Measurements from ENCODE around the gene PDCD4.
"Not testable (repeated sequence)": the region's sequence is repeated elsewhere in the genome, so short reads cannot be mapped to it uniquely, and the experiment has no call there.

PDCD4 gene

GRCh38 chr10:110858297-110858934, 13.3 kb upstream of the PDCD4 start:
- DNase-seq: no peak
- intact Hi-C loops (cut with DNase I): no loop called here

GRCh38 chr10:110859206-110859972, 12.3 kb upstream of the PDCD4 start:
- intact Hi-C loops (cut with DNase I): no loop called here
- DNase-seq: peak in 1 of 42 donors; percentile 35

- no peak for DNase-seq
- intact Hi-C loops (cut with DNase I): no loop called here
Observed at GRCh38 chr10:110859973-110860376, 11.8 kb upstream of the PDCD4 start.

- DNase-seq: no peak
- intact Hi-C loops (cut with DNase I): no loop called here
Observed at GRCh38 chr10:110860576-110861241, 11.0 kb upstream of the PDCD4 start.

GRCh38 chr10:110861476-110861875, 10.3 kb upstream of the PDCD4 start:
- DNase-seq: no peak
- intact Hi-C loops (cut with DNase I): no loop called here

GRCh38 chr10:110861930-110862649, 9.6 kb upstream of the PDCD4 start:
- intact Hi-C loops (cut with DNase I): no loop called here
- no peak for DNase-seq

- intact Hi-C loops (cut with DNase I): no loop called here
- DNase-seq: no peak
Observed at GRCh38 chr10:110862961-110863360, 8.8 kb upstream of the PDCD4 start.

GRCh38 chr10:110863361-110863760, 8.4 kb upstream of the PDCD4 start:
- intact Hi-C loops (cut with DNase I): no loop called here
- no peak for DNase-seq

GRCh38 chr10:110863956-110864355, 7.8 kb upstream of the PDCD4 start:
- intact Hi-C loops (cut with DNase I): no loop called here

GRCh38 chr10:110864662-110865140, 7.0 kb upstream of the PDCD4 start:
- intact Hi-C loops (cut with DNase I): no loop called here
- DNase-seq: no peak

More at GRCh38 chr10:110863956-110864355, 7.8 kb upstream of the PDCD4 start:
- DNase-seq: no peak

- no peak for DNase-seq
- intact Hi-C loops (cut with DNase I): no loop called here
Observed at GRCh38 chr10:110865186-110865808, 6.4 kb upstream of the PDCD4 start.

- DNase-seq: no peak
- intact Hi-C loops (cut with DNase I): no loop called here
Observed at GRCh38 chr10:110865809-110866482, 5.8 kb upstream of the PDCD4 start.

- DNase-seq; intact Hi-C loops (cut with DNase I): not testable (repeated sequence)
Observed at GRCh38 chr10:110867011-110867806, 4.5 kb upstream of the PDCD4 start.

- intact Hi-C loops (cut with DNase I): no loop called here
- no peak for DNase-seq
Observed at GRCh38 chr10:110867807-110868465, 3.8 kb upstream of the PDCD4 start.

GRCh38 chr10:110868981-110869380, 2.7 kb upstream of the PDCD4 start:
- intact Hi-C loops (cut with DNase I): no loop called here
- no peak for DNase-seq

- no peak for DNase-seq
- intact Hi-C loops (cut with DNase I): loop anchor here (2.0 kb wide), 1 partner anchor 48 kb away; the partner anchor contains the start of genes BBIP1 and SHOC2
Observed at GRCh38 chr10:110870823-110871297, 868 bp upstream of the PDCD4 start.

All from head of caudate nucleus (tissue), 42 donors.